GM18870 (cell line): ENCODE results near the gene THPO.

Experiments
- ATAC-seq: cut with Tn5 transposase; IDR thresholded peaks from one replicate; pipeline ENCODE4 v1.9.1; 2021; ENCODE audit warnings: moderate library complexity; ENCODE audit not compliant: unreplicated experiment

THPO gene

GRCh38 chr3:184384856-184385422 lies 6.9 kb upstream of the THPO start:
- no peak for ATAC-seq

- no peak for ATAC-seq
These were observed 6.3 kb upstream of the THPO start for GRCh38 chr3:184384342-184384741.

GRCh38 chr3:184383033-184383740 lies 5.2 kb upstream of the THPO start:
- no peak for ATAC-seq

- ATAC-seq: no peak
These were observed 4.5 kb upstream of the THPO start for GRCh38 chr3:184382326-184383032.

- no peak for ATAC-seq
These were observed 3.5 kb upstream of the THPO start for GRCh38 chr3:184381261-184382224.

- ATAC-seq: no peak
These were observed 2.7 kb upstream of the THPO start for GRCh38 chr3:184380627-184381260.

GRCh38 chr3:184380185-184380626 lies 2.2 kb upstream of the THPO start:
- ATAC-seq: no peak

GRCh38 chr3:184379358-184380184 lies 1.6 kb upstream of the THPO start, which contains the start of gene CHRD:
CHRD (plus strand) TSS chr3:184380054; CDS start chr3:184380319, 265 bp downstream.
- ATAC-seq: no peak

- ATAC-seq: no peak
These were observed 797 bp upstream of the THPO start for GRCh38 chr3:184378651-184379357.

GRCh38 chr3:184377374-184377773 lies 633 bp downstream of the THPO start:
- ATAC-seq: no peak

GRCh38 chr3:184375747-184376461 lies 2.1 kb downstream of the THPO start:
- ATAC-seq: no peak

GRCh38 chr3:184373422-184373821 lies 4.6 kb downstream of the THPO start:
- no peak for ATAC-seq

GRCh38 chr3:184372911-184373310 lies 5.1 kb downstream of the THPO start:
- ATAC-seq: no peak

- no peak for ATAC-seq
These were observed 5.6 kb downstream of the THPO start for GRCh38 chr3:184372296-184372821.

GRCh38 chr3:184371570-184372018 lies 6.4 kb downstream of the THPO start:
- no peak for ATAC-seq

- ATAC-seq: no peak
These were observed 9.3 kb downstream of the THPO start for GRCh38 chr3:184368586-184369183.

- ATAC-seq: no peak
These were observed 9.9 kb downstream of the THPO start for GRCh38 chr3:184368116-184368515.
